SK-N-DZ (cell line): ENCODE data around the gene DEPDC4. TPM values are rescaled to one million over a fixed set of nuclear protein-coding genes. Genes with fewer than 3 reads are reported as not detected.
"Not testable (repeated sequence)": the region's sequence is repeated elsewhere in the genome, so short reads cannot be mapped to it uniquely, and the experiment has no call there.

Experiments
- DNase-seq: peaks from one replicate; pipeline ENCODE4 v3.0.0-alpha.2; 2015; ENCODE audit warnings: low spot score
- polyA plus RNA-seq, 2 experiments: library from polyadenylated mRNA; depleted of rRNA; stranded (reverse); fragments of >200 nt; gene quantifications; 2 replicates each; pipeline ENCODE4 v1.2.3, GENCODE V29; 2014

Gene DEPDC4
- 42.3 and 108 TPM in 2 replicates for polyA plus RNA-seq (2014; cell fraction: cytosol; rRNA removed)
- polyA plus RNA-seq (2014; cell fraction: nucleus; rRNA removed), result 3.3 and 6.0 TPM in 2 replicates

GRCh38 chr12:100266835-100267602, at the start of gene DEPDC4, which contains the start of gene SCYL2:
Gene DEPDC4 (minus strand): TSS chr12:100267079. CDS start chr12:100267076, 3 bp downstream.
Gene SCYL2 (plus strand): TSS chr12:100267177. CDS start chr12:100282971, 15,794 bp downstream.
- peak; percentile 93 for DNase-seq

- no peak for DNase-seq
Measured at GRCh38 chr12:100311317-100311716, 44.4 kb upstream of the DEPDC4 start.

DNA sequence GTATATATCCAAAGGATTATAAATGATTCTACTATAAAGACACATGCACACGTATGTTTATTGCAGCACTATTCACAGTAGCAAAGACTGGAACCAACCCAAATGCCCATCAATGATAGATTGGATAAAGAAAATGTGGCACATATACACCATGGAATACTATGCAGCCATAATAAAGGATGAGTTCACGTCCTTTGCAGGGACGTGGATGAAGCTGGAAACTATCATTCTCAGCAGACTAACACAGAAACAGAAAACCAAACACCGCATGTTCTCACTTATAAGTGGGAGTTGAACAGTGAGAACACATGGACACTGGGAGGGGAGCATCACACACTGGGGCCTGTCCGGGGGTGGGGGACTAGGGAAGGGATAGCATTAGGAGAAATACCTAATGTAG, 41.3 kb upstream of the DEPDC4 start:
- DNase-seq, result not testable (repeated sequence)

GRCh38 chr12:100304334-100304733, 37.5 kb upstream of the DEPDC4 start:
- not testable (repeated sequence) for DNase-seq

DNA sequence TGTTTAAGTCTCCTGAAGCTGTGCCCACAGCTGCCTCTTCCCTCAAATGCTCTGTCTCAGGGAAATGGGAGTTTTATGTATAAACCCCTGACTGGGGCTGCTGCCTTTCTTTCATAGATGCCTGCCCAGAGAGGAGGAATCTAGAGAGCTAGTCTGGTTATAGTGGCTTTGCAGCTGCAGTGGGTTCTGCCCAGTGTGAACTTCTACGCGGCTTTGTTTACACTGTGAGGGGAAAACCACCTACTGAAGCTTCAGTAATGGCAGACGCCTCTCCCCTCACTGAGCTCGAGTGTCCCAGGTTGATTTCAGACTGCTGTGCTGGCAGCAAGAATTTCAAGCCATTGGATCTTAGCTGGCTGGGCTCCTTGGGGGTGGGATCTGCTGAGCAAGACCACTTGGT, 37.0 kb upstream of the DEPDC4 start:
- DNase-seq, result no peak

GRCh38 chr12:100302081-100302480, 35.2 kb upstream of the DEPDC4 start:
- no peak for DNase-seq

GRCh38 chr12:100295764-100296555, 29.1 kb upstream of the DEPDC4 start:
- DNase-seq, result no peak

- DNase-seq, result not testable (repeated sequence)
Measured at GRCh38 chr12:100294366-100294765, 27.5 kb upstream of the DEPDC4 start.

DNA sequence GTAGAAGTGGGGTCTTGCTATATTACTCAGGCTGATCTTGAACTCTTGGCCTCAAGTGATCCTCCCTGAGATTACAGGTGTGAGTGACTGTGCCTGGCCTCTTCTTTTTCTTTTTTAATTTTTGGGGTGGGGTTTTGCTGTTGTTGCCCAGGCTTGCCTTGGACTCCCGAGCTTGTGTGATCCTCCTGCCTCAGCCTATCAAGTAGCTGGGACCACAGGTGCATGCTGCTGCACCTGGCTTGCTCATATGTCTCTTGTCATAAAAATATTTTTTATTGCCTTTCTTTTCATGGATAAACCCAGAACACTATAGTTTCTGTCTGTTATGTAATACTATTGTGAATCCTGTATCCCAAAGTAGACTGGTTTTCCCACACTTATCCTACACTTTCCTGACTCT, 26.1 kb upstream of the DEPDC4 start:
- no peak for DNase-seq

- DNase-seq, result no peak
Measured at GRCh38 chr12:100290016-100290415, 23.1 kb upstream of the DEPDC4 start.

DNA sequence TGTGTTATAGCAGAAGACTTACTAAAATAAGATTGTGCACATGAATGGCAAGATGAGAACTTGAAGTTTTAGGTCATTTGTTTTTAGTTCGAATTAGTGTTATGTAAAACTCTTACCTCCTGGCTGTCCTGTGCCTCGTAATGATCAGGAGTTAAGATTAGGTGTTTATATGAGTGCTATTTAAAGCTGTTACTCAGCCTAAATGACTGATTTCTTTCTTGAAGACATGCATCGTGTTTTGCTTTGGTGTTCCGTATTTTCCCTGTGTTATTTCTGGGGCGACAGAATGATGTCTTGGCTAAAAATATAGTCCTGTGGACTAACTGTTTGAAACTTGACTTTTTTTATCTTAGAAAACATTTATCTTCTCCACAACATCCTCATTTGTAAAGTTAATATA, 22.2 kb upstream of the DEPDC4 start:
- no peak for DNase-seq

DNA sequence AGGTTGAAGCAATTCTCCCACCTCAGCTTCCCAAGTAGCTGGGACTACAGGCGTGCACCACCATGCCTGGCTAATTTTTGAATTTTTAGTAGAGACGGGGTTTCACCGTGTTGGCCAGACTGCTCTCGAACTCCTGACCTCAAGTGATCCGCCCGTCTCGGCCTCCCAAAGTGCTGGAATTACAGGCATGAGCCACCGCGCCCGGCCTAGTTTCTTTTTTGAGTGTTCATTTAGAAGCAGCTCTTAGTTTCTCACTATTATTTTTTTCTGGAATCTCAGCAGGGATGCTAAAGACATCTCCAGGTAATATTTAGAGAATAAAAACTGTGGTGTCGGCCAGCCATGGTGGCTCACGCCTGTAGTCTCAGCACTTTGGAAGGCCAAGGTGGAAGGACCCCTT, 17.7 kb upstream of the DEPDC4 start:
- DNase-seq, result not testable (repeated sequence)

- DNase-seq, result no peak
Measured at GRCh38 chr12:100279607-100280244, 12.8 kb upstream of the DEPDC4 start.

- no peak for DNase-seq
Measured at GRCh38 chr12:100279159-100279558, 12.3 kb upstream of the DEPDC4 start.

GRCh38 chr12:100274291-100274690, 7.4 kb upstream of the DEPDC4 start:
- DNase-seq, result no peak

GRCh38 chr12:100273782-100274181, 6.9 kb upstream of the DEPDC4 start:
- DNase-seq, result no peak

DNA sequence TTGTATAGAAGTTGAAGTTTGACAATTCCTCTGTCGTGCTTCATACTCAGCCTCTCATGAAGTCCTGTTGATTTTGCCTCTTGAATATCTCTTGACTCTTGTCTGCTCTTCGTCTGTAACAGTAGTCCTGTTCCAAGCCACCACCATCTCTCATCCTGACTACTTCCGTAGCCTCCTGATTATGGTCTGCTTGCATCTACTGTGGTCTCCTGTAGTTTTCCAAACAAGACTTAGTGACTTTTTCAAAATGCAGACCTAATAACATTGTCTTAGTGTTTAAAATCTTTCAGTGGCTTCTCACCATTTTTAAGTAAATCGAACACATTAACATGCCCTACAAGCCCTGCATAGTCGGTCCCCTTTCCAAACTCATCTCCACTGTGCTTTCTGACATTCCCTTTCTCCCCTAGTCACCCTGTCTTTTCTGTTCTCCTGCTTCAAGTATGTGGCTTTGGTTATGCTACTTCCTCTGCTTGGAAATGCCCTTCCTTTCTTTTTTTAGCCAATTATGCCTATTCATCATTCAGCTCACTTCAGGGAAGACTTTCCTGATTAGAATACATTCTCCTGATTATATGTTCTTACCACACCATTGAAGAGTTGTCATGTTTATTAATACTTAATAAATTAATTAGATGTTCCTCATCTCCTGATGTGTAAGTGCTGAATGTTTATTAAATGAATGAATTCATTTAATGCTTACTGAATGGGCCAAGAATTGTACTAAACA, 2.1 kb upstream of the DEPDC4 start:
- no peak for DNase-seq

DNA sequence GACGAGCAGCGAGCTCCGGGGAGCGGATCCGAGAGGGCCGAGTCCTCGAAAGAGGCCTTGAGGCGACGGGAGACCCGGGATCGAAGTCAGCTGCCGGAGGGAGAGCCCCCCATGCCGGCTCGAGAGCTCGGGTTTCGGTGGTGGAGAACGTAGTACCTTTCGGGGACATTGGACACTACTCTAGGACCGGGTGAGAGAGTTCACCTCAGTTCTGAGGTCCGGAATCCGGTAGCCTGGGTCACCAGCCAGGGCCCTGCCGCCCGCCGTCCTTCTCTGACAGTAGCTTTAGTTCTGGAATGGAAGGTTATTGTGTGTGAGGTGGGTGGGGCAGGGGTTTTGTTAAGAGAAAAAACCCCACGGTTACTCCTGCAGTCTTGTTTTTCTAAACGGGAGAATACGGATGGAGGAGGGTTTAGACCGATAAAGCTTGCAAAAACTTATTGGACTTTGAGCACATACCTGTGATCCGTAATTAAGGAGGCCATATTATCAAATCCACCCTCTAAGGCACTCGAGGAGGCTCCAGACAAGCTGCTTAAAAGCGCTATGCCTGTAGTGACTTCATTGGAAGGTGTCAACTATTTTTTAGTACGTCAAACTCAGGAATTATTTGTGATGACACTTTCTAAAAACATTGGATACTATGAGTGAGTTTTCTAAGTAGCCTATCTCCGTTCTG, 863 bp upstream of the DEPDC4 start:
- DNase-seq, result no peak

- no peak for DNase-seq
Measured at GRCh38 chr12:100266585-100266834, 369 bp downstream of the DEPDC4 start.

DNA sequence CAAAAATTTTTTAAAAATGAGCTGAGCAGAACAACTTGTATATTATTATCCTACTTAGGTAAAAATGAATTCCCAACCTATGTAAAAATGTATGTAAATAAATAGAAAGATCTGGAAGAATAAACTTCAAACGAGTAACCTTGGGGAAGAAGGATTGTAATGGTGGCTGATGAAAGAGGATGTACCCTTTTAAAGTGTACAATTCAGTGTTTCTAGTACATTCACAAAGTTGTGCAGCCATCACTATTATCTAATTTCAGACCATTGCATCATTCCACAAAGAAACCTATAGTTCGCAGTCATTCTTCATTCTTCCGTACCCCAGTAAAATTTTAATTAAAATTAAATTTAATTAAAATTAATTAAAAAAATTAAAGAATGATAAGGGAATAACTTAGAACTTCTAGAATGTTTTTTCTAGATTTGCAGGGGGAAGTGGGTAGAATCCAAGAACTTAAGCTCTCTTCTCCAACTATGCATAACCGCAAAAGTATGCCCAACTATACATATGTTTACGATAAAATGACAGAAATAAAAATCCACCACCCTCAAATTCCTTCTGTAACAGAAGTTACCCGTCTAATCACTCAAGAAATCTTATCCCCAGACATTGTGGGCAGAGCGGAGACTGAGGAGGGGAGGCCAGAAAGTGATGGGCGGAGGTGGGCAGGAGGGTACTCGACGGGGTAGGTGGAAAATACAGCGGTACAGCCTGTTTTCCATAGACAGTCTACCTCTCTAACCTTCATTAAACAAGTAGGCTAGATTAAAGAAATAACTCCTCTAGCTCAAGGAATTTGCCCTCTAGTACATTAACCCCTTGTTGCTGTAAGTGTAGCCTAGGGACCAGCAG, 921 bp downstream of the DEPDC4 start:
- no peak for DNase-seq
